HG03039 (cell line): ENCODE measurements around the gene MSX2.

Source experiments
- ATAC-seq: cut with Tn5 transposase; IDR thresholded peaks from one replicate; pipeline ENCODE4 v1.9.1; 2021; ENCODE audit warnings: mild to moderate bottlenecking, moderate library complexity; ENCODE audit not compliant: unreplicated experiment

The MSX2 gene

GRCh38 chr5:174724484-174725260, at the start of gene MSX2:
MSX2 (plus strand) TSS chr5:174724582; CDS start chr5:174724660, 78 bp downstream.
- ATAC-seq = no peak

- ATAC-seq = no peak
Observed at GRCh38 chr5:174675110-174675509, 49.3 kb upstream of the MSX2 start.

GRCh38 chr5:174675916-174676315, 48.5 kb upstream of the MSX2 start:
- no peak for ATAC-seq

- ATAC-seq = no peak
Observed at GRCh38 chr5:174678107-174678506, 46.3 kb upstream of the MSX2 start.

- no peak for ATAC-seq
Observed at GRCh38 chr5:174680901-174681565, 43.3 kb upstream of the MSX2 start.

- ATAC-seq = no peak
Observed at GRCh38 chr5:174687503-174687902, 36.9 kb upstream of the MSX2 start.

- ATAC-seq = no peak
Observed at GRCh38 chr5:174688441-174689354, 35.7 kb upstream of the MSX2 start.

- no peak for ATAC-seq
Observed at GRCh38 chr5:174690271-174690670, 34.1 kb upstream of the MSX2 start.

GRCh38 chr5:174692381-174692780, 32.0 kb upstream of the MSX2 start:
- no peak for ATAC-seq

- no peak for ATAC-seq
Observed at GRCh38 chr5:174692982-174693422, 31.4 kb upstream of the MSX2 start.

GRCh38 chr5:174693697-174694385, 30.5 kb upstream of the MSX2 start:
- no peak for ATAC-seq

GRCh38 chr5:174694611-174695010, 29.8 kb upstream of the MSX2 start:
- ATAC-seq = no peak

GRCh38 chr5:174698156-174698555, 26.2 kb upstream of the MSX2 start:
- no peak for ATAC-seq

- no peak for ATAC-seq
Observed at GRCh38 chr5:174699131-174699530, 25.3 kb upstream of the MSX2 start.

GRCh38 chr5:174706997-174707572, 17.3 kb upstream of the MSX2 start:
- no peak for ATAC-seq

GRCh38 chr5:174707671-174708070, 16.7 kb upstream of the MSX2 start:
- no peak for ATAC-seq

GRCh38 chr5:174708476-174709207, 15.7 kb upstream of the MSX2 start:
- ATAC-seq = no peak

- ATAC-seq = no peak
Observed at GRCh38 chr5:174714751-174715150, 9.6 kb upstream of the MSX2 start.

GRCh38 chr5:174715804-174716203, 8.6 kb upstream of the MSX2 start:
- no peak for ATAC-seq
